GM12801 (cell line): ENCODE results near the gene CTPS2.

Experiments
- TF ChIP-seq, protein P1 (sequence below): IDR thresholded peaks from one replicate; pipeline ENCODE4 v1.5.1; 2011; ENCODE audit warnings: control low read depth; ENCODE audit not compliant: insufficient read length; ENCODE audit errors: extremely low read depth

The CTPS2 gene

DNA sequence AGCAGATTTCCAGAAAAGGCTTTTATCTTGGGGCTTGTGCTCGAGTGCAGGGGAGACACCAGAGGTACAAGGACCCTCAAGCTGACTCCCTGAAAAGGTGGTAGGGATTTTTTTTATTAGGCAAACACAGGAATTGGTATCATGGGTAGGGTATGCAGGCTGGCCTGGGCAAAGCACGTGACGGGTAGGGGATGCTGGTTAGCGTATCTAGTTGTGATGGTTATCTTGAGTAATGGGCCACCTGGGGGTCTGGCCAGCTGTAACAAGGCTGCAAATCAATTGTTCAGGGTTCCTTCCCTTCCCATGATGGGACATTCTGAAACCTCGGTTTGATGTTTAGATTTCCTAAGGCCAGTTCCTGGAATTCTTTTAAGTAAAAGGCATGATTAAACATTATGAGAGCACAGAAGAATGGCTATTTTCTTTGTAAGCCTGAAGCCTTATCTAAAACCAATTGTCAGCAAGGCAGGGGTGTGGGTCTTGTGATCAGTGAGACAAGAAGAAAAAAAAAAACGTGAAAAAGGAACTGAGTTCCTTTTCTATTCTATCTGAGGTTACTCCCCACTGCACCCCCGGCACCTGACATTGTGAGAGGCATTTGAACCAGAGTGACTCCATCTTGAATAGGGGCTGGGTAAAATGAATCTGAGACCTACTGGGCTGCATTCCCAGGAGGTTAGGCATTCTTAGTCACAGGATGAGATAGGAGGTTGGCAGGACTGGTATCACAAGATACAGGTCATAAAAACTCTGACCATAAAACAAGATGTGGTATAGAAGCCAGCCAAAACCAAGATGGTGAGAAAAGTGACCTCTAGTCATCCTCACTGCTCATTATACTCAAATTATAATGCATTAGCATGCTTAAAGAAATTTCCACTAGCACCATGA, 126.7 kb downstream of the CTPS2 start:
- TF ChIP-seq, protein P1, sequence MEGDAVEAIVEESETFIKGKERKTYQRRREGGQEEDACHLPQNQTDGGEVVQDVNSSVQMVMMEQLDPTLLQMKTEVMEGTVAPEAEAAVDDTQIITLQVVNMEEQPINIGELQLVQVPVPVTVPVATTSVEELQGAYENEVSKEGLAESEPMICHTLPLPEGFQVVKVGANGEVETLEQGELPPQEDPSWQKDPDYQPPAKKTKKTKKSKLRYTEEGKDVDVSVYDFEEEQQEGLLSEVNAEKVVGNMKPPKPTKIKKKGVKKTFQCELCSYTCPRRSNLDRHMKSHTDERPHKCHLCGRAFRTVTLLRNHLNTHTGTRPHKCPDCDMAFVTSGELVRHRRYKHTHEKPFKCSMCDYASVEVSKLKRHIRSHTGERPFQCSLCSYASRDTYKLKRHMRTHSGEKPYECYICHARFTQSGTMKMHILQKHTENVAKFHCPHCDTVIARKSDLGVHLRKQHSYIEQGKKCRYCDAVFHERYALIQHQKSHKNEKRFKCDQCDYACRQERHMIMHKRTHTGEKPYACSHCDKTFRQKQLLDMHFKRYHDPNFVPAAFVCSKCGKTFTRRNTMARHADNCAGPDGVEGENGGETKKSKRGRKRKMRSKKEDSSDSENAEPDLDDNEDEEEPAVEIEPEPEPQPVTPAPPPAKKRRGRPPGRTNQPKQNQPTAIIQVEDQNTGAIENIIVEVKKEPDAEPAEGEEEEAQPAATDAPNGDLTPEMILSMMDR: no peak

DNA sequence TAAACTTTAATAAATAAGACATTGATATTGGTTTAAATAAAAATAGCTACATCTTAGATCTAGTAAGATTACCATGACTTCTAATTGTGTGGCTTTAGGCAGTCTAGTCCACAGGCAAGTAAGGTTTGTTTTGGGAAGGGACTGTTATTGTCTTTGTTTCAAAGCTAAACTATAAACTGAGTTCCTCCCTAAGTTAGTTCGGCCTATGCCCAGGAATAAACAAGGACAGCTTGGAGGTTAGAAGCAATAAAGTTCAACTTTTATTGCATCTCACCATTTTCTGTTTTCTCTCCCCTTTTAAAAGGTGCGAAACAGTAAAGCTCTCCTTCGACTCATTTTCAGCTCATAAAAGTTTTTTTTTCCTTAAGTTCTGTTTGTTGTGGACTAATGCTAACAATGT, 133.0 kb downstream of the CTPS2 start:
- TF ChIP-seq, protein P1: no peak

DNA sequence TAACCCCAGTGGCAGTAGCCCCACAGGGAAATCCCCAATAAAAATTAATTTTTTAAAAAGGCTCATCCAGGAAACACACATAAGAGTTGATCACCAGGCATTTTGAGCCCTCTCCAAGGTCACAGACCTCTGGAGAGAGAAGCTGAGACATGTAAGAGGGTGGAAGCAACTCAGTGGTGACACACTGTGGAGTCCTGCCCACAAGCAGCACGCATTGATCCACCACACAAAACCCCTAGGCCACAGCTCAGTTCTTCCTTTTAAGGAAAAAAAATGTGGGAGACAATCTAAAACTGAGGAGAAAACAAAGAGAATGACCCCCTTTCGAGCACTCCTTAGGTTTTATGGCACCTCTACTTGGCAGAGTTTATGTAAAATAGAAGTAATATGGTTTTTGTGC, 134.3 kb downstream of the CTPS2 start:
- TF ChIP-seq, protein P1: no peak

DNA sequence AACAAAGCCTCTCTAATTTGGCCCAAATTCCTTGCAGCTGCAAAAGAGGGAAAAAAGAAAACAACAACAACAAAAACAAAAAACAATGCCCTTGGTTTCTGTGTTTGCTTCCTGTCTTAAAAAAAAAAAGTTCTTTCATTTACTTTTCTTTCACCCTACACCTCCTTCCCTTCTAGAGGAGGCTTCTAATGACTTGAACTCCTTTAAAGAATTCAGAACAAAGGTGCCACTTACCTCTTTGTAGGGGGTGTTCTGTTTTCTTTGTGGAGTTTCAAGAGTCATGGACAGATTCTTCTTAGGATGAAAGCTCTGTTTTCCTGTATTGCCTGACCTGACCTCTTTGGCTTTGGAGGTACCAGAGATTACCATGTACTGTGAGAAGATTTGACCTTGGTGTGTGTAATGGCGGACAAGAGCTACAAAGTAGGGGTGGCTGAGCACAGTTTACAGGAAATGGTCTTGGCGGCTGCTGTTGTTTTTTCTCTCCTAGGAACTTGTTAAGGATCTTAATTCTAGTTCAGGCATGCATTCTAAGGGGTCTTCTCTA, 134.9 kb downstream of the CTPS2 start:
- TF ChIP-seq, protein P1: no peak

DNA sequence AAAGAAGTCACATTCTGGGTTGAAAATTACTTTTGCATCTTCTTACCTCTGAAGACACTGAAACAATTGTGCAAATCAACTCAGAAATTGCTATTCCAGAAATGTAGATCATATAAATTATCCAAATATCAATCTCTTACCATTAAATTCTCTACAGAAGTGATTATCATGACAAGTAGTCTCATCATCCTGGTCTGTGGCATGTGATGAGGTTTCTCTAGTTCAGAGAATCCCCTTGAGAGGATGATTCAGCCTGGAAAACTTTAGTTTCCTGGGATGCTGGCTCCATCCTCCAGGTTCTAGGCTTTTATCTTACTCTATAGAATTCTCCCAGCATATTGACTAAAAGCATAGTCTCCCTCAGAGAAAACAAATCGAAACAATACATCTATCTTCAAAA, 138.7 kb downstream of the CTPS2 start:
- TF ChIP-seq, protein P1: no peak

DNA sequence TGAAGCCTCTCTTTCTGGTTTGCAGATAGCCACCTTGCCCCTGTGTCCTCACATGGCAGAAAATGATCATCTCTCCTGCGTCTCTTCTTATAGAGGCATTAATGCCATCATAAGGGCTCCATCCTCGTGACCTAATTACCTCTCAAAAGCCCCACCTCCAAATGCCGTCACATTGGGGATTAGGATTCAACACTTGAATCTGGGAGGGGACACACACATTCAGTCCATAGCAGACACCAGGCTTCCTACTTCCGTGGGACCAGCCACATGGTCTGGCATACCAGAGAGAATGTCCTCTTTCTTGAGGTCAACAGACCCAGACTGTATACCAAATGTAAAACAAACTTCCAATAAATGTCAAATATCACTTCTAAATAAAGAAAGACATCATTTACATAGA, 144.8 kb downstream of the CTPS2 start:
- TF ChIP-seq, protein P1: no peak

DNA sequence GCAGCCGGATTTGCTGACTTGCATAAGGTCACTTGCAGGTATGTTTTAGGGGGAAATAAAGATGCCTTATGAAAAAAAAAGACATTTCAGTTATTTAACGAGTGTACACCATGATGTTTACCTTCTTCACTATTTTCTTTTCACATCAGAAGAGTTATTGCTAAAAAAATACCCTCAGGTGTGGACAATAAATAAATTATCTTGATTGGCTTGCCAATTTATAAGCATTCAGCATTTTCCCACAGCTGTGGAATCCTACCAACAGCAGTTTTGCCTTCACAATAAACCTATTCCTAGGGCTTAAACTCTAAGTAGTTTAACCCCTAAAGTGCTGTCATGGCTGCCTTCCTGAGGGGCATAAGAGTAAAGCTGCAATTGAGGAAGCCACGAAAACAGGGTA, 145.9 kb downstream of the CTPS2 start:
- TF ChIP-seq, protein P1: no peak
